Activated CD4-positive, alpha-beta T cell treated with anti-CD3 and anti-CD28 coated beads, Interleukin-2, amount 50 U/mL, for 4 hours (primary cell): Measurements from ENCODE around the gene SREBF2.
"Not testable (repeated sequence)": the region's sequence is repeated elsewhere in the genome, so short reads cannot be mapped to it uniquely, and the experiment has no call there.

Experiments
- DNase-seq, 2 experiments: peaks; one replicate each; pipeline ENCODE4 v3.0.0-alpha.2; 2020

SREBF2 gene

DNA sequence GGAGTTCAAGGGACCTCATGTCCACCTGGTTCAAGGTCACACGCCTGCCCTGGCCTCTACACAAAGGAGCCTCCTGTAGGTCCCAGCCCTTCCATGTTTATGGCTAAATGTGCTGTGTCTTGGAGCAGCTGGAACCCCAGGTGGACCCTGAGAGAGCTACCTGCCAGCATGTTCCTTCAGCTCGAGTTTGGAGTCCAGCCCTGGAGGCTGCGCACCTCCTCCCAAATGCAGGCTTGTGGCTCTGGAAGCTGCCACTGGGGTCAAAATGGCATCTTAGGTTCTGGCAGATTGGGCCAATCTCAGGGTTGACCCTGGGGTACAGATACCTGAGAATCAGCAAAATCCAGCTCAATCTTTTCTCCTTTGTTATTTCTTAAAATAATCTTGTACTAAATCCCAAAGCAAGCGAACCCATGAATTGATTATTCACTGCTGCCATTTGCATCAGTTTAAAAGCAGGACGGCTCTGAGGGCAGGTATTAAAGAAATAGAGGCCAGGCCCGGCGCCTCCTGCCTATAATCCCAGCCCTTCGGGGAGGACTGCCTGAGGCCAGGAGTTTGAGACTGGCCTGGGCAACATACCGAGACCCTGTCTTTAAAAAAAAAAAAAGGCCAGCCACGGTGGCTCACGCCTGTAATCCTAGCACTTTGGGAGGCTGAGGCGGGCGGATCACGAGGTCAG is 90.8 kb downstream of the SREBF2 start:
- no peak for DNase-seq

DNA sequence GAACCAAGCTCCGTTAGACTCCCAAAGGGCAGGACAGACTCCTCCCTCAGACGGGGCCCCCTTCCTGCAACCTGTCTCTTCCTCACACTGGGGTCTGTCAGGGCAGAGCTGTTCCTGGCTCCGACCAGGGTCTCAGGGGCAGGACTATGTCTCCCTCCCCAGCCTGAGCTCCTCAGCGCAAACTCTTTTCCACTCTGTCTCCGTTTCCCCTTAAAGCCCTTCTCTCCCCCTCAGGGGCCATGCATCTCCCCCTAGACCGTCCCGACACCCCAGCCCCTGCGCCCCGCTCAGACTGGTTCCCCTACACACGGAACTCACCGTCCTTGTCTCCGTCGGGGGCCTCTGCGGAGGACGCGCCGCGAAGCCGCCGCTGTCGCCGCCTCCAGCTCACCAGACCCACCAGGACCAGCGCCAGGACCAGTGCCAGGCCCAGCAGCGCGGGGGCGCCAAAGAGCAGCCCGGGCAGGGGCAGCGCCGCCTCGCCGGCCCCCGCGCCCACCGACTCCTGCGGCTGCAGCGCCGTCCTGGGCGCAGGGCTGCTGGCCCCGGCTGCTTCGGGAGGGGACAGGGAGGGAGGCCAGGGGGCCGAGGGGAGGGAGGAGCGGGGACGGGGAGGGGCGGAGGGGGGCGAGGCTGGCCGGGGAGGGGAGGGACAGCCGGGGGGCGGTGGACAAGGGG is 93.0 kb downstream of the SREBF2 start:
- DNase-seq, result peak; percentile 70 to 76

DNA sequence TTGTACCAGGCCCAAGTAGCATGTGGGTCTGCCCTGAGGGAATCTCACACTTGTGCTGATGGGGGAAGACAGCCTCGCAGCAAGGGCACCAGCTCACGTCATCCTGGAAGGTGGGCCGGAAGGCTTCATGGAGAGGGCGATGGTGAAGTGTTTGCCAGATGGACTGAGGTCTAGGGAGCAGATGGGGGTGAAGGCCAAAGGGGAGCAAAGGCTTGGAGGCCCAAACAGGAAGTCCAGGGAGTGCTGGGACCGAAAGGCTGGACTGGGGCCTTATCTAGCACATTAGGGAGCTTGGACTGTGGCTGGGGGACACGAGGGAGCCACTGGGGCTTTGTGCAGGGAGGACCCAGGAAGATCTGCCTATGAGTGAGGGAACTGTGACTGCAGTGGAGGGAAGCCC is 94.9 kb downstream of the SREBF2 start:
- no peak for DNase-seq

DNA sequence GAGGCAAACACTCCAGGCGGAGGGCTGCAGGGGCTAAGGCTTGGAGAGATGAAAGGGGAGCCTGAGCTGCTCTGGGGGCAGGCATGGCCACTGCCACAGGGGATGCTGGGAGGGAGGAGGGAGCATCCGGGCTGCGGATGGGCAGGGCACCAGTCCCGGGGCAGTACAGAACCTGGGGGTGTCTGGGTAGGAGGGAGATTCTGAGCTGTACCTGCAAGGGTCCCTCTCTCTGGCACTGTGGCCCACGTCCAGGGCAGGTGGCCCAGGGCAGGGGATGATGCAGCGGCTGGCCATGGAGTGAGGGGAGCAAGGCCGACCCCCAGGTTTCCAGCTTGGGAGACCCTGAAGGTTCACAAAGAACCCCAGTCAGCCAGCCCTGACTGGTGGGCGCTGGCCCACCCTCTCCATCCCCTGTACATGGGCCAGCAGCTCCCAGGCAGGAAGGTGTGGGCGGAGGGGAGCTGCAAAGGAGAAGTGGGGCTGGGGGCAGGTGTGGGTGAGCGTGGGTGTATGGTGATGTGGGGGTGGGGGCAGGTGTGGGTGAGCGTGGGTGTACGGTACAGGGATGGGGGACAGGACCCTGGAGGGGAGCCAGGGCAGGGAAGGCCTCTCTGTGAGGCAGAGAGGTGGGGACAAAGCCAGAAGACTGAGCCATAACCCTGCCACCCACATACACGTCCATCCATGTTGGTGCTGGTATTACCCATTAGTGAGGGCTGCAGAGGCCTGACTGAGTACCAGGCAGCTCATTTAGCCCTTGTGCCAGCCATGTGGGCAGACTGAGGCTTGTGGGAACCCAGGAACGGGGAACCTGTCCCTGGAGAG is 95.9 kb downstream of the SREBF2 start:
- DNase-seq, result no peak

DNA sequence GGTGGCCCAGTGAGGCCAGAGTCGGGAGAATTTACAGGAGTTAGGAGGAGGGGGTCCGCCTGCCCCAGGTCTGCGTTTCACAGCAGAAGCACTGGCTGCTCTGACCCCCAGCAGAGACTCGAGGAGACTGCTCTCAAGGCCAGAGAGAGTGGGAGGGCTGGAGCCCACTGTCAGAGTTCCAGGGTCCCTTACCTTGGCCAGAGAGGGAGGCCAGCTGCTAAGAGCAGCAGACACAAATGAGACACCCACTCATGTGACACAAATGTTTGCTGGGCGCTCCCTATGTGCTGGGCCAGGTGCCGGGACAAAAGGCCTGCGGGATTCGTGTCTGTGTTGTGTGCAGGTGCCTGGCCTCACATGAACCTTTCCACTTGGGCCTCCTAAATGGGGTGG is 96.5 kb downstream of the SREBF2 start:
- no peak for DNase-seq

DNA sequence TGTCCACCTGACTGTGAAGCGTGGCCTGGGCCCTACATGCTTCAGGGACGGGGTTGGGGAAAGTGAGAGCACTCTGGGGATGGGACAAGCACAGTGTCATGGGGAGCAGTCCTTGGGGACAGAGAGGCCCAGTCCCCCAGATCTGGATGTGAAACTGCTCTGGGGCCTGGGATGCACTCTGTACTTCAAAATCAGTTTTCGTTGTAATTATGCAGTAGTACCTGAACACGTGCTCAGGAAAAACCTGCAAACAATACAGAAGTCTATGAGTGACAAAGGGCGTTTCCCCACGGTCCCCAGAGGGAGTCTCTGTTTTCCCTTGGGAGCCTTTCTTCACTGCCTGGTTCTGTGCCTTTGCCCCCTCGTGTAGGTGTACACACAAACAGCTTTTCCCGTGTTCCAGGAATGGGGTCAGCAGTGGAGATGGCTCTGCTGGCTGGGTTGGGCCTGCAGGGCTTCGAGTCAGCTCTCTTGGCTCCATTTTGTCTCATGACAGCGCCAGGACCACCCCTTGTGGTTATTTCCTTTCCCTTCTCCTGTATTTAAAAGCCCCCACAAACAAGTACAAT is 98.9 kb downstream of the SREBF2 start:
- no peak for DNase-seq

DNA sequence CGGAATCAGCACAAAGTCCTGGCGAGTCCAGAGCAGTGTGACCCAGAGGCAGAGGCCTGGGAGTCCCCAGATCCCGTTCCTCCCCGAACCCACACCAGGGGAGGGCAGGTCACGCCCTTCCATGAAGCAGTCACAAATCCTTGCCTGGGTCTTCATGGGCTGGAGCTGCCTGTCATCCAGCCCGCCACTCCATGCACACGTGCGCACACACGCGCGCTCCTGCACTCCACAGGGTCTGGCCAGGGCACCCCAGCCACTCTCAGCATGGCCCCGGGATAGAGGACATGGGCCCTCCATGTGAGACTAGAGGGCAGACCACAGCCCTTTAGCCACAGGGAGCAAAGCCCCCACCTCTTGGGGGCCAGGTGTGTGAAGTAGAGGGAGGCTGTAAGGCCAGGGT is 99.4 kb downstream of the SREBF2 start:
- no peak for DNase-seq

DNA sequence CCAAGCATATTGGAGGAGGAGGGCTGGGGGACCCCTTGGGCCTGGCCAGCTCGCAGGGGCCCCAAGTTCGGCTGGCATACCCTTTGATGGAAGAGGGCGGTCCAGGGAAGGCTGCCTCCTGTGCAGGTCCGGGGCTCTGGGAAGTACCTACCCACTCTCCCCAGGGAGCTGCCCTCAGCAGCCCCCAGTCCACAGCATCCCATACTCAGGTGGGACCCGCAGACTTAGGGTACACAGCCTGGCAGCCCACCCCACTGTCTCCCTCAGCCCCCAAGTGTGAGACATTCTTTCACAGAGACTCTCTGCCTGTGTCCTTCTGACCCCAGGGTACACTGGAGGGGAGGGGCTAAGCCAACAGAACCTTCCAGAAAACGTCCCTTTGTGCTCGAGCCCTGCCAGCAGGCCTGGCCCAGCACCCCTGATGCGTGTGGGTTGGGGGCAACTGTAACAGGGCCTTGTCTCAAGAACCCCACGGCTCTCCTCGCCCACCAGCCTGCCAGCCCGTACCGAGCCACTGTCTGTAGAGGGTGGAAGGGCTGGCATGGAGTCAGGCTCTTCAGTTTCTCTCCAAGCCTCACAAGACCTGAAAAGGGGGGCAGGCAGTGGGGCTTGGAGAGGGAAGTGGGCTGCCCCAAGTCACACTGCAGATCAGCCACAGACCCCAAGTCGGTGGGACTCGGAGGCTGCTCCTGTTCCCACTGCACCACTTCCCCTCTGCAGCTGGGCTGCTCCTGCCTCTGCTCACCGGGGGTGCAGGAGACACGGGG is 100.7 kb downstream of the SREBF2 start:
- DNase-seq, result no peak

DNA sequence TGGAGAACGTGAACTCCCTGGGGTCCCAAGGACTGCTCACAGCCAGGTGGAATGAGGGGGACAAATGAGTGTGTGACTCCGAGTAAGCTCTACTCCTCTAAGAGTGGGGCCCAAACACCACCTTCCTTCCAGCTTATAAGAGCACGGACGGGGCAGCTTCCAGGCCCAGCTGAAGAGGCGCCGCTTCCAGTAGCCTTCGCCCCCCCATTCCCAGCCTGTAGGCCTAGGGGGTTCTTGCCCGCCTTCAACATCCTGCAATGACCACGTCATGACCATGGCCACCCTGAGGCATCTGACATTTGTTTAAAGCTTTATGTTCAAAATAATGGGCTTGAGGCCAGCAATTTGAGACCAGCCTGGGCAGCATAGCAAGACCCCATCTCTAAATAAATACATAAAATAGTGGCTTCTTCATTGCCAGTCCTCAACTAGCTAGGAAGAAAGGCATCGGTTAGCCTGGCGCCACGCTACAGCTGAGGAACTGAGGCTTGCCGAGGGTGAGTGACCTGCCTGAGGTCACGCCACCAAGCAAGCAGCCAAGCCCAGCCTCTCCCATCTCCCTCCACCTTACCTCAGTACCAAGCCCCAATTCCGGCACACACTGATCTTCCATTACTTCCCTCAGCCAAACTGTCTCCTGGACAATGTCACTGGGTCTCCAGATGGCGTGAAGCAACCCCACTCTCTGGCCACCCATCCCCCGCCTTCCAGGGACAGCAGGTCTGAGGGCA is 101.5 kb downstream of the SREBF2 start:
- no peak for DNase-seq

DNA sequence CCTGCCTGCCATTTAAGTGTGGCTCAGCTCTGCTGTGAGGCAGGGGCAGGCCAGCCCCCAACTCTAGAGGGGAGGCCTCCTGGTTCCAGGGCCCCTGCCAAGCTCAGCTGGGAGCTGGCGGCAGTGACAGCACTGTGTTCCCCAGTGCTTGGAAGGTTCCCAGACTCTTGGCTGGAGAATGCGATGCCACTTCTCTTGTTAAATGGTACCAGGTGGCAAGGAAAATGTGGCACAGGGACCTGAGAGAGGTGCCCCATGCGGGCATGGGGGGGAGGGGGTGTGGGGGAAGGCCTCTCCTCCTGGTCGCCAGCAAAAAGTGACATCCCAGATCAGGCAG is 102.1 kb downstream of the SREBF2 start:
- DNase-seq, result no peak

DNA sequence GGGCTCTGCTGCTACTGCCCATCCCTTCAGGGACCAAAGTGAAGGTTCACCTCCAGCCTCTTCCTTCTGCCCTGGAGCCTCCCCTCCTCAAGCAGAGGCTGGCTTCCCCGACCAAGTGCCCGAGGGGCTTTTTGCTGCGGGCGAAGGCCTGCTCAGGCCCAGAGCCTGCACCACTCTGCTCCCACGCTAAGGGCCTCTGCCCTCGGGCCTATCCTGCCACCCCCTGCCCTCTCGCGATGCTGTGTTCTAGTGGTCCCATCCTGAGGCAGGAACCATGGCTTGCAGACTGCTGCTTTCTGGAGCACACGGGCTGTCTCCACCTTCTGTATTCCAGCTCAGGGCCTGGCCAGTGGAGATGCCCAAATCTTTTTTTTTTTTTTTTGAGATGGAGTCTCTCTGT is 102.6 kb downstream of the SREBF2 start:
- DNase-seq, result no peak

DNA sequence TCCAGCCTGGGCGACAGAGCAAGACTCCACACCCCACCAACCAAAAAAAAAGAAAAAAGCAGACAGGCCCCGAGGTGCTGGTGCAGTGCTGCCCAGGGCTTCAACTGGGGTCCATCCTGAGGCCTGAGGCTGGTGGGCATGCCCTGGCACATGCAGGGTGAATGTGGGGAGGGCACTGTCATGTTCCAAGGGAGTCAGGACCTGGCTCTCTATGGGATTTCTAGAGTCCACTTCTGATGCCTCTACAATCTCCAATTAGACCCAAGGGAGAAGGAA is 103.9 kb downstream of the SREBF2 start:
- DNase-seq, result no peak

DNA sequence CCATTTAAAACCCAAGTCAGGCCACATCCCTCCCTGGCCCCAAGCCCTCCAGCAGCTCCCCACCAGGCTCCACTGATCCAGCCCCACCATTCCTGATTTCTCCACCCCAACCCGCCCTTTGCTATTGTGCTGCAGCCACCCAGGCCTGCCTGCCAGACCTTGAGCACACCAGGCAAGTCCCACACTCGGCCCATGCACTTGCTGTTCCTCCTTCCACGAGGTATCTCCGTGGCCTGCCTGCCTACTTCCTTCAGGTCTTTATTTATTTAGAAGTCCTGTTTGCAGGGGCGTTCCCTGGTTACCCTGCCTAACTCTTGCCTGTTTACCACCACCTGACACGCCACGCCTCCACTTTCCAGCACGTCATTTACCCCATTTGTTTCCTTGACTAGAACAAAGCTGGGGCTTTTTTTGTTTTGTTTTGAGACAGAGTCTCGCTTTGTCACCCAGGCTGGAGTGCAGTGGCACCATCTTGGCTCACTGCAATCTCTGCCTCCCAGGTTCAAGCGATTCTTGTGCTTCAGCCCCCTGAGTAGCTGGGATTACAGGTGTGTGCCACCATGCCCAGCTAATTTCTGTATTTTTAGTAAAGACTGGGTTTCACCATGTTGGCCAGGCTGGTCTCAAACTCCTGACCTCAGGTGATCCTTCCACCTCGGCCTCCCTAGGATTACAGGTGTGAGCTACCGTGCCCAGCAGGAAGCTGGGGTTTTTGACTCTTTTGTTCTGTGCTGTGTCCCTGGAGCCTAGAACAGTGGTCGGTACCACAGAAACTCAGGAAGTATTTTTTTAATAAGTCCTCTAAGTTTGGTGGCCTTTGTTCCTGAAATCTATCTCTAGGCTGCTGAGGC is 107.3 kb downstream of the SREBF2 start:
- peak; percentile 98 for DNase-seq

DNA sequence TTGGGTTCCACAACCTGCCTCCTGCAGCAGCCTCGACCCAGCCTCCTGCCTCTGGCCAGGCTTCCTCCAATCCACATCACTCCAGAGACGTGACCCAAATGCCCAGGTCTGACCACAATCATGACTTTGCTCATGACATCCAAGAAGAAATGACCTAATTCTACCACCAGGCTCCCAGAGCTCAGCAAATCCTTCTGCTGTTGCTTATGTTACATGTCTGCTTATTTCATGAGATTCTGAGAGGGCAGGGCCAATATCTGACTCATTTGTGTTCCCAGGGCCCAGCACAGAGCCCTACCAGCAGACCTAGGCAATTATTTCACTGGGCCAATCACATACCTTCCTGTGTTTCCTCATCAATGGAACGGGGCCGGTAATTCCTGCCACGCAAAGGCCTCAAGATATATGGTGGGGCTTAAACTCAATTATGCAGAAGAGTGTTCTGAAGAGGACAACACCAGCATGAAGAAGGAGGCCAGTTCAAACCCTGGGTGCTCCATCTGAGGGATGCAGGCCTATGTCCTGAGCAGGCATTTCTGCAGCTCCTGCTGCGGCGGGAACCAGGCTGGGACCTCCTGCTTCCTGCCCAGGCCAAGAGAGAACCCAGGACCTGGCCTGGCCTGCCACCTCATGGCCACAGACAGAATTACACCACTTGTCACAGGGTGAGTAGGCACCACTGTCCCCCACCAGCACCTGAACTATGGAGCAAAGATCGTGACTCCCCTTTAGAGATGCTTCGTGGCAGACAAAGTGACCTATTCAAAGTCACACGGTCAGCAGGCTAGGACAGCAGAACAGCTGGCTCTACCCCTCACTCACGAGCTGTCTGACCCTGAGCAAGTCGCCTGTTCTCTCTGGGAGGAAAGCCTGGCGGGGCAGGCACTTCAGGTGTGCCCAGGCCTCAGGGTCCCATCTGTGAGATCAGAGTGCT is 108.2 kb downstream of the SREBF2 start:
- DNase-seq, result peak; percentile 82 to 84

DNA sequence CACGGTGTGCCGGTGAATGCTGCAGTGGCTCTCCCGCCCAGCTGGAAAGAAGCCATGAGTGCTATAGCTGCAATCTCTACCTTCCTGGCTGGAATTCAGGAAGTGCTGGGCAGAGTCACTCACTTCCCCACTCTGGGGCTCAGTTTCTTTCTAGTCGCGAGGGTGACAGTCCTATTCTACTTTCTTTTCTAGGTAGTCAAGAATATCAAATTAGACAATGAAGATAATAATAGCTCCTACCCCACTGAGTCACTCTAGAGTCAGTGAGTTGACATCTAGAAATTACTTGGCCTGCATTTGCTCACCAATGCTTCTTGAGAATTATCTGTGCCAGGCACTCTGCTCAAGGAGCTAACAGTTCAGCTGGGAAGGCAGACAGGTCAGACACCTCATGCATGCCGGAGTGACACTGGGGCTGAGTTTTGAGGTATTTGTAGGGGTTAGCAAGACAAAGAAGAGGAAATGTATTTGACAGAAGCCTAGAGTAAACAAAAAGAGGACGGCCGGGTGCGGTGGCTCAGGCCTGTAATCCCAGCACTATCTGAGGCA is 110.8 kb downstream of the SREBF2 start:
- DNase-seq, result no peak

DNA sequence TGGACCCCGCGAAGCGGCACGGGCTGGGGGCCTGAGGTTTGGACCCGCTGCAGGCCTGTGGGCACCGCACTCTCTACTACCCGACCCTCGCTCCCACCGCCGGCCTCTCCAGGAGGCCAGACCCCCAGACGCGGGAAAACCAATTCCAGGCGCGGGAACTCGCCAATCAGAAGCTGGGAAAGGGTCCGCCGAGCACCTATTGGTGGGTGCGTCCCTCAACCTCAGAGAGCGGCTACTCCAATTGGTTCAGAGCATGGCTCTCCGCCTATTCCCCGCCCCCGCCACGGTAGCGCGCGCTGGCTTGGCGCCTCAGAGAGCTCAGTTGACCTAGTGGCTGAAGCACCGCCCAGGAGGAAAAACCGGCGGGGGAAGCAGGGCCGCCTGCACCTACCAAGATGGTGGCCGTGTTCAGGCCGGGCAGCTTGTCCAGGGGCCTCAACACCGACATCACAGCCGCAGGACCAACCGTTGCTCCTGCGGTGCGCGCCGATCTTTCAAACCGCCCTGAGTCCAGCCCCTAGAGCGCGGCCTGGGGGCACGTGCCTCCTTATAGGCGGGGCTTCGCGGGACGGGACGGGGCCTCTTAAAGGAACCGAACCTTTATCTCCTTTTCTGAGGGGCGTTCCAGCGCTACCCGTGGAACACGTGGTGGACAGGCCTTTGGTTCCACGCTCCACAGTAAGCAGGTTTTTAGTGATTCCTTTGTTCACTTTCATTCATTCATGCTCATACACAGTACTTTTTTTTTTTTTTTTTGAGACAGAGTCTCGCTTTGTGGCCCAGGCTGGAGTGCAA is 113.9 kb downstream of the SREBF2 start, which contains the start of gene CENPM:
Gene CENPM (minus strand): TSS at position 524 of the 795 bp plus-strand sequence. CDS start 76 bp downstream, at position 448.
- DNase-seq, result peak; percentile 83 to 84

DNA sequence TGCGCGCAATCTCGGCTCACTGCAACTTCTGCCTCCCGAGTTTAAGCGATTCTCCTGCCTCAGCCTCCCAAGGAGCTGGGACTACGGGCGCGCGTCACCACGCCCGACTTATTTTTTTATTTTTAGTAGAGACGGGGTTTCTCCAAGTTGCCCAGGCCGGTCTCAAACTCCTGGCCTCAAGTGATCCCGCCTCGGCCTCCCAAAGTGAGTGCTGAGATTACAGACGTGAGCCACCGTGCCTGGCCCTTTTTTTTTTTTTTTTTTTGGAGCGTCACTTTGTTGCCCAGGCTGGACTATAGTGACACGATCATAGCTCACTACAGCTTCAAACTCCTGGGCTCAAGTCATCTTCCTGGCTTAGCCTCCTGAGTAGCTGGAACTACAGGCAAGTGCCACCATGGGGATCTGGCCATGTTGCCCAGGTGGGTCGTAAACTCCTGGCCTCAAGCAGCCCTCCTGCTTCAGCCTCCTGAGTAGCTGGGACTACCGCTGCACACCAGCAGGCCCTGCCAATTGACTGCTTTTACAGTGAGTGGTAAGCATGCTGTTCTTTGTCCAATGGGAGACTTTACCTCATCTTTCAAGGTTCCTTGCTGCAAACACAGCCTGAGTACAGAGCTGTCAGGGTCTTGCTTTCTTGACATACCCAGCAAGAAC is 114.6 kb downstream of the SREBF2 start:
- DNase-seq, result no peak

DNA sequence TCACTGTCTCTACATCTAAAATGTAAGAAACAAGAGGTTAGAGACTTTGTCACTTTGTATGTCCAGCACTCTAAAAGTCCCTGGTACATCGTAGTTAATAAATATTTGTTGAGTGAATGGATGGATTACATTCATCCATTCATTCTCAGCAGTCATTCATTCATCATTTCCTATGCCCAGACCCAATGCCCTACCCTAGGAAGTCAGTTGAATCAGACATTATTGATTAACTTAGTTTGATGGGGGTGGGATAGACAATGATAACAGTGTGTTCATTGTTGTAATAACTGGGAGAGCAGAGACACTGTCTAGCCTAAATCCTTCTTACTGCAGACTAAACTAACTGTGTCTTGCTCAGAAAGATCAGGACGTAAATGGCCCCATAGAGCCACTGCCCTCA is 115.2 kb downstream of the SREBF2 start:
- DNase-seq, result no peak

DNA sequence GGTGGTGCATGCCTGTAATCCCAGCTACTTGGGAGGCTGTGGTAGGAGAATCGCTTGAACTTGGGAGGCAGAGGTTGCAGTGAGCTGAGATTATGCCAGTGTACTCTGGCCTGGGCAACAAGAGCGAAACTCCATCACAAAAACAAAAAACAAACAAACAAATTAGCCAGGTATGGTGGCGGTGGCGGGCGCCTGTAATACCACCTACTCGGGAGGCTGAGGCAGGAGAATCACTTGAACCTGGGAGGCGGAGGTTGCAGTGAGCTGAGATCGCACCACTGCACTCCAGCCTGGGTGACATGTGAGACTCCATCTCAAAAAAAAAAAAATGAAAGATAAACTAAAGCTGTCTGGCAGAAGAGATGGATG is 116.0 kb downstream of the SREBF2 start:
- DNase-seq, result not testable (repeated sequence)
